OCI-LY7 (cell line): ENCODE measurements around the gene KATNIP. TPM values are rescaled to one million over a fixed set of nuclear protein-coding genes. Genes with fewer than 3 reads are reported as not detected.

ENCODE experiments used
- Bru-seq: library from RNA; stranded (reverse); fragments of 400-500 nt; gene quantifications from one replicate; lab custom pipeline; 2021; lab: Mats Ljungman, UMichigan
- BruChase-seq, 2 experiments: library from RNA; stranded (reverse); fragments of 400-500 nt; gene quantifications; one replicate each; lab custom pipeline; 2021; lab: Mats Ljungman, UMichigan
- BruUV-seq: library from RNA; stranded (reverse); fragments of 400-500 nt; replicated peaks from 2 replicates; lab custom pipeline; 2021; lab: Mats Ljungman, UMichigan
- CTCF ChIA-PET: fragments of 300-600 bp; sonication (Branson Sonifier 250); formaldehyde crosslinking; loops from one replicate; lab custom pipeline; 2022; ENCODE audit warnings: antibody characterized with exemption; ENCODE audit not compliant: unreplicated experiment; lab: Charles Lee
- POLR2A ChIA-PET: fragments of 300-600 bp; sonication (Branson Sonifier 250); formaldehyde crosslinking; loops from one replicate; lab custom pipeline; 2022; ENCODE audit warnings: antibody characterized with exemption; lab: Charles Lee
- DNase-seq: peaks from one replicate; pipeline ENCODE4 v3.0.0-alpha.2; 2015; ENCODE audit warnings: low spot score
- H2AFZ ChIP-seq: fragments of 200-600 bp; sonication (generic), shearing (Covaris generic); 2 replicates; pipeline ENCODE4 v1.6.1; 2014; ENCODE audit warnings: mild to moderate bottlenecking, antibody characterized with exemption, low read length, moderate library complexity
- H3K27ac ChIP-seq: fragments of 200-600 bp; sonication (generic); 2 replicates; pipeline ENCODE4 v1.5.1; 2014; ENCODE audit warnings: mixed run types, low read depth, mild to moderate bottlenecking, moderate library complexity, low read length, inconsistent platforms; ENCODE audit not compliant: poor library complexity, severe bottlenecking
- H3K36me3 ChIP-seq: fragments of 200-600 bp; sonication (generic); 2 replicates; pipeline ENCODE4 v1.6.1; 2014; ENCODE audit warnings: mild to moderate bottlenecking, antibody characterized with exemption, low read length, moderate library complexity, mixed read lengths; ENCODE audit not compliant: insufficient read depth
- H3K4me1 ChIP-seq: fragments of 200-600 bp; sonication (generic); 2 replicates; pipeline ENCODE4 v1.5.1; 2014; ENCODE audit warnings: mild to moderate bottlenecking, low read length; ENCODE audit not compliant: insufficient read depth, poor library complexity, severe bottlenecking
- H3K4me2 ChIP-seq: fragments of 200-600 bp; sonication (generic); 2 replicates; pipeline ENCODE4 v1.6.1; 2014; ENCODE audit warnings: mild to moderate bottlenecking, low read length
- H3K4me3 ChIP-seq: fragments of 200-600 bp; sonication (generic); 2 replicates; pipeline ENCODE4 v1.5.1; 2014; ENCODE audit warnings: mild to moderate bottlenecking, low read depth, low read length; ENCODE audit not compliant: poor library complexity, severe bottlenecking
- H3K79me2 ChIP-seq: fragments of 200-600 bp; sonication (generic); 2 replicates; pipeline ENCODE4 v1.6.1; 2016; ENCODE audit warnings: low read depth, mild to moderate bottlenecking, low read length, moderate library complexity, mixed read lengths; ENCODE audit not compliant: insufficient read depth
- H3K9me2 ChIP-seq: fragments of 200-600 bp; sonication (generic); 2 replicates; pipeline ENCODE4 v1.6.1; 2016; ENCODE audit warnings: mild to moderate bottlenecking, low read length, mixed read lengths; ENCODE audit not compliant: insufficient read depth
- H3K9me3 ChIP-seq: fragments of 200-600 bp; sonication (generic); 2 replicates; pipeline ENCODE4 v1.6.1; 2014; ENCODE audit warnings: mild to moderate bottlenecking, mixed run types, low read length, mixed read lengths
- H4K20me1 ChIP-seq: fragments of 200-600 bp; sonication (generic); 2 replicates; pipeline ENCODE4 v1.6.1; 2014; ENCODE audit warnings: mild to moderate bottlenecking, antibody characterized with exemption, low read length, moderate library complexity, mixed read lengths; ENCODE audit not compliant: insufficient read depth
- CTCF ChIP-seq: fragments of 200-600 bp; sonication (generic); conservative IDR thresholded peaks from 2 replicates; pipeline ENCODE4 v1.5.1; 2014; ENCODE audit warnings: mild to moderate bottlenecking, antibody characterized with exemption, low read length, moderate library complexity, mixed read lengths
- EZH2phosphoT487 ChIP-seq: fragments of 200-600 bp; sonication (generic); IDR thresholded peaks from 2 replicates; pipeline ENCODE4 v1.6.1; 2018; ENCODE audit warnings: low read depth, borderline replicate concordance, mild to moderate bottlenecking, mixed run types, antibody characterized with exemption, low read length, moderate library complexity, mixed read lengths
- intact Hi-C: fragments of 100-400 bp; cut with micrococcal nuclease; formaldehyde crosslinking; loops from one replicate; pipeline ENCODE4 v1.10.0; 2022; ENCODE audit not compliant: unreplicated experiment
- long read RNA-seq: library from polyadenylated mRNA; stranded (forward); transcript quantifications from one replicate; pipeline ENCODE4 v2.0.0, GENCODE V29; 2022
- total RNA-seq, 2 experiments: library from RNA; depleted of rRNA in 1 of 2; stranded (reverse); fragments of >200 nt in 1 of 2; shearing (Covaris generic) in 1 of 2; gene quantifications; 2 replicates each; pipeline ENCODE4 v1.2.3, GENCODE V29; 2014 to 2022

The KATNIP gene
- total RNA-seq (2014; rRNA removed; shearing (Covaris generic)) = 9.4 and 11.5 TPM in 2 replicates
- total RNA-seq (2022) = 11.2 and 19.8 TPM in 2 replicates
- percentile 50 among the genes with signal in this experiment for Bru-seq, nascent RNA
- percentile 54 among the genes with signal in this experiment for BruChase-seq, experiment 1, labeled RNA remaining after a 6-hour chase
- percentile 51 among the genes with signal in this experiment for BruChase-seq, experiment 2, labeled RNA remaining after a 2-hour chase
- long read RNA-seq, partial matches to known transcripts = 3 of 5 reads
- long read RNA-seq, other reads (novel, unspliced or antisense) = 2 of 5 reads

GRCh38 chr16:27549746-27550581 lies at the start of gene KATNIP, which contains the start of gene GTF3C1:
KATNIP (plus strand) TSS chr16:27550144; CDS start chr16:27550171, 27 bp downstream.
GTF3C1 (minus strand) TSS chr16:27549913; CDS start chr16:27549890, 23 bp downstream.
- ChIA-PET POLR2A (interaction anchor here (0.5 to 3.4 kb wide), 14 partner anchors 9 to 1098 kb away, joined by 3 to 13 read pairs (median 4); no protein-coding TSS in a partner anchor), CTCF (interaction anchor here (0.6 to 1.8 kb wide), 2 partner anchors 18 to 197 kb away, joined by 5 to 8 read pairs; no protein-coding TSS in a partner anchor)
- Histone ChIP-seq H3K4me3 (peak within 1 kb of the TSS; percentile 94), H3K4me2 (peak within 1 kb of the TSS; percentile 93), H2AFZ (peak within 1 kb of the TSS; percentile 80), H3K36me3 (peaks cover 5% of the 10 kb centered on the region), H3K9me2 (no peaks in the 10 kb centered on the region), H3K4me1 (peaks cover 16% of the 10 kb centered on the region), H3K9me3 (no peaks in the 10 kb centered on the region), H4K20me1 (no peaks in the 10 kb centered on the region), H3K27ac (no peak within 1 kb of the TSS), H3K79me2 (peaks cover 17% of the 10 kb centered on the region; the same call in 1 of the 2 replicates)
- TF ChIP-seq CTCF (no peak), EZH2phosphoT487 (no peak)
- intact Hi-C loops = no loop called here
- DNase-seq = peak; percentile 99
- no TSS peak for BruUV-seq

- no peak for TF ChIP-seq EZH2phosphoT487
- Histone ChIP-seq H3K4me2 (no peak overlapping the region), H3K79me2 (no peaks in the 10 kb centered on the region), H3K9me2 (no peaks in the 10 kb centered on the region), H3K27ac (no peak overlapping the region), H3K9me3 (no peaks in the 10 kb centered on the region), H4K20me1 (no peaks in the 10 kb centered on the region), H2AFZ (no peak overlapping the region), H3K4me3 (no peak overlapping the region), H3K36me3 (peaks cover 87% of the 10 kb centered on the region), H3K4me1 (no peaks in the 10 kb centered on the region)
- ChIA-PET POLR2A (no interaction called here), CTCF (no interaction called here)
- intact Hi-C loops = no loop called here
- DNase-seq = no peak
- BruUV-seq = no TSS peak
Observed at GRCh38 chr16:27500801-27501200, 49.1 kb upstream of the KATNIP start.

GRCh38 chr16:27503662-27504061 lies 46.3 kb upstream of the KATNIP start:
- Histone ChIP-seq H2AFZ (no peak overlapping the region), H3K36me3 (peaks cover 90% of the 10 kb centered on the region), H3K27ac (no peak overlapping the region), H3K4me2 (no peak overlapping the region), H3K4me3 (no peak overlapping the region), H4K20me1 (no peaks in the 10 kb centered on the region), H3K9me3 (no peaks in the 10 kb centered on the region), H3K9me2 (no peaks in the 10 kb centered on the region), H3K4me1 (no peaks in the 10 kb centered on the region), H3K79me2 (no peaks in the 10 kb centered on the region)
- no TSS peak for BruUV-seq
- POLR2A ChIA-PET = no interaction called here
- TF ChIP-seq EZH2phosphoT487 (no peak), CTCF (no peak)
- DNase-seq = no peak
- CTCF ChIA-PET = no interaction called here
- intact Hi-C loops = no loop called here
